Tibial nerve (tissue), 3 donors: Measurements from ENCODE around the gene PLXNA4.

Experiments
- POLR2A ChIP-seq, 2 donors: fragments of 450-650 bp; IDR thresholded peaks; one replicate each; pipeline ENCODE4 v1.6.1; 2017; ENCODE audit warnings: antibody characterized with exemption in 2 of 2, mild to moderate bottlenecking in 2 of 2, moderate library complexity in 2 of 2
- TF ChIP-seq, protein P1 (sequence below), 5 experiments: fragments of 200-600 bp in 3 of 5; fragments of 450-650 bp in 2 of 5; sonication (generic) in 3 of 5; IDR thresholded peaks; one replicate each; pipeline ENCODE4 v1.5.1; 2016 to 2019; ENCODE audit warnings: antibody characterized with exemption in 5 of 5, mild to moderate bottlenecking in 3 of 5, moderate library complexity in 2 of 5

DNA sequence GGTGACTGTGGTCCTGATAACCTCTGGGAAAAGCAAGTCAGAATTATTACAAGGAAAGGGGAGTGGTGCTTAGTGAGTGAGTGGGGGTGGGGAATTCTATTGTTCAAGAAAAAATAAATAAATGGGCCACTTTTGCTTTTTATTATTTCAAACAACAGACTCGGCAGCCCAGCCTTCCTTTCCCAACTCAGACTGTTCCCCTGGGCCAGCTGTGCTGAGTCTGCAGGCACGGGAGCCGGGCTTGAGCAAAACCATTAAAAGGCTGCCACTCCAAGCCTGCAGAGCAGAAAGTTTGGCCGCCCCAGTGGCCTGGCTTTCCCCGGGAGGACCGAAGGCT is 90.0 kb downstream of the PLXNA4 start:
- no peak for TF ChIP-seq POLR2A (IDR thresholded peaks at IDR 0.05)
- TF ChIP-seq, protein P1, sequence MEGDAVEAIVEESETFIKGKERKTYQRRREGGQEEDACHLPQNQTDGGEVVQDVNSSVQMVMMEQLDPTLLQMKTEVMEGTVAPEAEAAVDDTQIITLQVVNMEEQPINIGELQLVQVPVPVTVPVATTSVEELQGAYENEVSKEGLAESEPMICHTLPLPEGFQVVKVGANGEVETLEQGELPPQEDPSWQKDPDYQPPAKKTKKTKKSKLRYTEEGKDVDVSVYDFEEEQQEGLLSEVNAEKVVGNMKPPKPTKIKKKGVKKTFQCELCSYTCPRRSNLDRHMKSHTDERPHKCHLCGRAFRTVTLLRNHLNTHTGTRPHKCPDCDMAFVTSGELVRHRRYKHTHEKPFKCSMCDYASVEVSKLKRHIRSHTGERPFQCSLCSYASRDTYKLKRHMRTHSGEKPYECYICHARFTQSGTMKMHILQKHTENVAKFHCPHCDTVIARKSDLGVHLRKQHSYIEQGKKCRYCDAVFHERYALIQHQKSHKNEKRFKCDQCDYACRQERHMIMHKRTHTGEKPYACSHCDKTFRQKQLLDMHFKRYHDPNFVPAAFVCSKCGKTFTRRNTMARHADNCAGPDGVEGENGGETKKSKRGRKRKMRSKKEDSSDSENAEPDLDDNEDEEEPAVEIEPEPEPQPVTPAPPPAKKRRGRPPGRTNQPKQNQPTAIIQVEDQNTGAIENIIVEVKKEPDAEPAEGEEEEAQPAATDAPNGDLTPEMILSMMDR (IDR thresholded peaks at IDR 0.05) = no peak
